Suprapubic skin (tissue), 4 donors: ENCODE results near the gene SLC37A4. TPM values are rescaled to one million over a fixed set of nuclear protein-coding genes. Genes with fewer than 3 reads are reported as not detected.
"Not testable (repeated sequence)": the region's sequence is repeated elsewhere in the genome, so short reads cannot be mapped to it uniquely, and the experiment has no call there.

ENCODE experiments used
- DNase-seq, 2 donors: peaks; one replicate each; pipeline ENCODE4 v3.0.0-alpha.2; 2019; ENCODE audit warnings: low spot score in 2 of 2
- H3K27ac ChIP-seq: fragments of 200-600 bp; sonication (generic); one replicate; pipeline ENCODE4 v1.5.1; 2019
- H3K27me3 ChIP-seq: fragments of 200-600 bp; sonication (generic); one replicate; pipeline ENCODE4 v1.5.1; 2019
- H3K36me3 ChIP-seq: fragments of 200-600 bp; sonication (generic); one replicate; pipeline ENCODE4 v1.5.1; 2019
- H3K4me1 ChIP-seq: fragments of 200-600 bp; sonication (generic); one replicate; pipeline ENCODE4 v1.5.1; 2019
- H3K4me3 ChIP-seq: fragments of 200-600 bp; sonication (generic); one replicate; pipeline ENCODE4 v1.5.1; 2019; ENCODE audit warnings: mild to moderate bottlenecking
- H3K9me3 ChIP-seq: fragments of 200-600 bp; sonication (generic); one replicate; pipeline ENCODE4 v1.5.1; 2019
- EP300 ChIP-seq: sonication (generic); formaldehyde crosslinking; IDR thresholded peaks from one replicate; pipeline ENCODE4 v1.6.1; 2017; ENCODE audit warnings: antibody characterized with exemption
- POLR2A ChIP-seq, 2 donors: fragments of 450-650 bp; IDR thresholded peaks; one replicate each; pipeline ENCODE4 v1.6.1; 2017; ENCODE audit warnings: antibody characterized with exemption in 2 of 2, mild to moderate bottlenecking in 2 of 2, moderate library complexity in 2 of 2
- POLR2AphosphoS5 ChIP-seq, 3 donors: sonication (generic); formaldehyde crosslinking; IDR thresholded peaks; one replicate each; pipeline ENCODE4 v1.6.1; 2017; ENCODE audit warnings: antibody characterized with exemption in 3 of 3
- WGBS: methylation state at CpG from one replicate; pipeline ENCODE4 v1.1.5; 2018; 5-methylcytosine and 5-hydroxymethylcytosine counted together
- total RNA-seq, 4 donors: library from RNA; depleted of rRNA; stranded (reverse); fragments of >200 nt; gene quantifications; one replicate each; pipeline ENCODE4 v1.1.0, GENCODE V29; 2016
- TF ChIP-seq, protein P1 (sequence below), 2 donors: fragments of 200-600 bp in 1 of 2; fragments of 450-650 bp in 1 of 2; sonication (generic) in 1 of 2; IDR thresholded peaks; one replicate each; pipeline ENCODE4 v1.5.1; 2016 to 2019; ENCODE audit warnings: antibody characterized with exemption in 2 of 2, mild to moderate bottlenecking in 1 of 2, moderate library complexity in 1 of 2

The SLC37A4 gene
- total RNA-seq, 4 donors from 2014 or later = 17.8 to 24.5 (median 20.5) TPM

DNA sequence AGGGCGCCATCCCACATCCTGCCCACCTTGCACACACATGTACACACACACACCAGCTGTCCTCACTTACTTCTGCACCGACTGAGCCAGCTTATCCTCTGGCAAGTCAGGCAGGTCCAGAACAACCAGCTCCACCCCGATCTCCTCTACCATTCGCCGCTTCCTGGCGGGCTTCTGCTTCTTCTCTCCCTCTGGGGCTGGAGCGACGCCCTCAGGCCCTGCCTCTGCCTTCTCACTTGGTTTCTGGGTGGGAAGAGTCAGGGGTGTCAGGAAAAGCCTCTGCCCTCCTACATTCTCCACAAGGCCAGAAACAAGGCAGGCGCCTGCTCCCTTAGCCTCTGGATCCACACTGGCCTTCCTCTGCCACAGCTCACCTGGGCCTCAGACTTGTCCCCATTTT is 18.0 kb upstream of the SLC37A4 start:
- Histone ChIP-seq H3K27ac (no peak overlapping the region), H3K36me3 (peaks cover 88% of the 10 kb centered on the region), H3K4me3 (no peak overlapping the region), H3K4me1 (no peaks in the 10 kb centered on the region), H3K9me3 (no peaks in the 10 kb centered on the region), H3K27me3 (no peaks in the 10 kb centered on the region)
- TF ChIP-seq, protein P1, sequence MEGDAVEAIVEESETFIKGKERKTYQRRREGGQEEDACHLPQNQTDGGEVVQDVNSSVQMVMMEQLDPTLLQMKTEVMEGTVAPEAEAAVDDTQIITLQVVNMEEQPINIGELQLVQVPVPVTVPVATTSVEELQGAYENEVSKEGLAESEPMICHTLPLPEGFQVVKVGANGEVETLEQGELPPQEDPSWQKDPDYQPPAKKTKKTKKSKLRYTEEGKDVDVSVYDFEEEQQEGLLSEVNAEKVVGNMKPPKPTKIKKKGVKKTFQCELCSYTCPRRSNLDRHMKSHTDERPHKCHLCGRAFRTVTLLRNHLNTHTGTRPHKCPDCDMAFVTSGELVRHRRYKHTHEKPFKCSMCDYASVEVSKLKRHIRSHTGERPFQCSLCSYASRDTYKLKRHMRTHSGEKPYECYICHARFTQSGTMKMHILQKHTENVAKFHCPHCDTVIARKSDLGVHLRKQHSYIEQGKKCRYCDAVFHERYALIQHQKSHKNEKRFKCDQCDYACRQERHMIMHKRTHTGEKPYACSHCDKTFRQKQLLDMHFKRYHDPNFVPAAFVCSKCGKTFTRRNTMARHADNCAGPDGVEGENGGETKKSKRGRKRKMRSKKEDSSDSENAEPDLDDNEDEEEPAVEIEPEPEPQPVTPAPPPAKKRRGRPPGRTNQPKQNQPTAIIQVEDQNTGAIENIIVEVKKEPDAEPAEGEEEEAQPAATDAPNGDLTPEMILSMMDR (IDR thresholded peaks at IDR 0.05) = no peak
- TF ChIP-seq POLR2AphosphoS5 (IDR thresholded peaks at IDR 0.05) (no peak), EP300 (no peak), POLR2A (IDR thresholded peaks at IDR 0.05) (no peak)
- no peak for DNase-seq
- WGBS = 77% methylated on average over 9 of the region's 9 CpGs

DNA sequence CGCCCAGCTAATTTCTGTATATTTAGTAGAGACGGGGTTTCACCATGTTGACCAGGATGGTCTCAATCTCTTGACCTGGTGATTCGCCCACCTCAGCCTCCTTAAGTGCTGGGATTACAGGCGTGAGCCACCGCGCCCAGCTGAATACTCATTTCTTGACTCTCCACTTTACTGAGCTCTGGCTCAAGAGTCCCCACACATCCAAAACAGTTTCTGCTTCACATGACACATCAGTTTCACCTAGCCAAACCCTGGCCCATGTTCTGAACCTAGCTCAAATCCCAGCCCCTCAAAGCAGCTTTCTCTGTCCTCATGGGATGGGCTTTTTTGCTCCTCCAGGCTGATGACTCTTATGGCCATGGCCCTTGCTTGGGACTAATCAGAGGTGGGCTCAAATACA is 16.5 kb upstream of the SLC37A4 start:
- peaks cover 74% of the 10 kb centered on the region for H3K36me3 ChIP-seq
- H3K4me3 ChIP-seq = no peak overlapping the region
- H3K4me1 ChIP-seq = no peaks in the 10 kb centered on the region
- 89% methylated on average over 6 of the region's 6 CpGs for WGBS
- H3K9me3 ChIP-seq = no peaks in the 10 kb centered on the region
- no peak for DNase-seq
- H3K27ac ChIP-seq = no peak overlapping the region
- TF ChIP-seq EP300 (no peak), POLR2A (IDR thresholded peaks at IDR 0.05) (no peak), POLR2AphosphoS5 (IDR thresholded peaks at IDR 0.05) (no peak)
- TF ChIP-seq, protein P1 (IDR thresholded peaks at IDR 0.05) = no peak
- H3K27me3 ChIP-seq = no peaks in the 10 kb centered on the region

DNA sequence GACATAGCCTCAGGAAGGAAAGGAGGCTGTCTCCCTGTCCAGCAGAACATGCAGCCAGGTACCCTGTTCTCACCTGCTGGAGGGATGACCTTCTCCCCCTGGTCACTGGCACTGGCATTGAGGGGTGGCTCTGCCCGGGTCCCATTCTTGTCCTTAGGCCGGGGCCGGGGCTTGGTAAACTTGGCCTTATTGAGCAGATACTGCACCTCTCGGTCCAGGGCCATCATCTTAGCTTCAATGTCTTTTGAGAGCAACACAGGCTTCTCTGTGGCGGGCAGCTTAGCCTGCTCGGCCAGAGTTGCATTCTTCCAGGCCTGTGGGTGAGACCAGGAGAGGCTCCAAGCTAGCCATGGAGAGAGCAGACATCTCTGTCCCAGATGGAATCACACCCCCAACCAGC is 15.8 kb upstream of the SLC37A4 start:
- no peak for DNase-seq
- WGBS = 96% methylated on average over 4 of the region's 6 CpGs
- Histone ChIP-seq H3K4me1 (no peaks in the 10 kb centered on the region), H3K4me3 (no peak overlapping the region), H3K27me3 (no peaks in the 10 kb centered on the region), H3K27ac (no peak overlapping the region), H3K9me3 (no peaks in the 10 kb centered on the region), H3K36me3 (peaks cover 67% of the 10 kb centered on the region)
- TF ChIP-seq EP300 (no peak), POLR2AphosphoS5 (IDR thresholded peaks at IDR 0.05) (no peak), POLR2A (IDR thresholded peaks at IDR 0.05) (no peak)
- TF ChIP-seq, protein P1 (IDR thresholded peaks at IDR 0.05) = no peak

DNA sequence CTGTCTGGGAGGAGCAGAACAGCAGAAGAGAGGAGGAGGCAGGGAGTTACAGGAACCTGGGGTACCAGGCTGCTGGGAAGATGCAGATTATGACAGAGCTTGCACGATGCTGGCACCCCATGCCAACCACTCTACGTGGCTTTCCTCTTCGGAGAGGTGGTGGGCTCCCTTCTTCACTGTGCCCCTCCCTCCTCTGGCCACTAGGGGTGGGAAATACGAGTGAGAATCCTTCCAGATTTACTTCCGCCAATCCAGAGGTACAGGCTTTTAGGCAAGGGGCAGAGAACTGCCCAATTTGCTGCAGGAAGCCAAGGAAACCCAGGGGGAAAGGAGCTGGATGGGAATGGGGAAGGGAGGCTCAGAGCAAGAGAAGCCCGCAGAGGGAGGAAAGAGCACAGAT is 14.0 kb upstream of the SLC37A4 start:
- H3K27me3 ChIP-seq = no peaks in the 10 kb centered on the region
- H3K9me3 ChIP-seq = no peaks in the 10 kb centered on the region
- WGBS = 71% methylated on average over 6 of the region's 6 CpGs
- no peak for DNase-seq
- peaks cover 51% of the 10 kb centered on the region for H3K36me3 ChIP-seq
- no peak overlapping the region for H3K4me3 ChIP-seq
- no peaks in the 10 kb centered on the region for H3K4me1 ChIP-seq
- no peak for TF ChIP-seq EP300
- H3K27ac ChIP-seq = no peak overlapping the region

- H3K27ac ChIP-seq = no peak overlapping the region
- no peaks in the 10 kb centered on the region for H3K27me3 ChIP-seq
- H3K9me3 ChIP-seq = no peaks in the 10 kb centered on the region
- no peaks in the 10 kb centered on the region for H3K4me1 ChIP-seq
- H3K4me3 ChIP-seq = no peak overlapping the region
- TF ChIP-seq POLR2AphosphoS5 (IDR thresholded peaks at IDR 0.05) = no peak
- TF ChIP-seq, protein P1 (IDR thresholded peaks at IDR 0.05) = no peak
- no peak for TF ChIP-seq POLR2A (IDR thresholded peaks at IDR 0.05)
- peaks cover 34% of the 10 kb centered on the region for H3K36me3 ChIP-seq
- WGBS = 93% methylated on average over 9 of the region's 9 CpGs
- DNase-seq = no peak
These were observed 12.2 kb upstream of the SLC37A4 start for GRCh38 chr11:119042927-119043326.

GRCh38 chr11:119041821-119042514 is 11.3 kb upstream of the SLC37A4 start:
- Histone ChIP-seq H3K36me3 (peaks cover 24% of the 10 kb centered on the region), H3K4me3 (no peak overlapping the region), H3K27me3 (no peaks in the 10 kb centered on the region), H3K4me1 (no peaks in the 10 kb centered on the region), H3K27ac (no peak overlapping the region), H3K9me3 (no peaks in the 10 kb centered on the region)
- no peak for TF ChIP-seq POLR2AphosphoS5 (IDR thresholded peaks at IDR 0.05)
- no peak for DNase-seq
- 90% methylated on average over 4 of the region's 4 CpGs for WGBS

- DNase-seq, H3K9me3 ChIP-seq, H3K4me1 ChIP-seq, H3K4me3 ChIP-seq, H3K27me3 ChIP-seq, H3K36me3 ChIP-seq, H3K27ac ChIP-seq: not testable (repeated sequence)
- 45% methylated on average over 11 of the region's 11 CpGs for WGBS
These were observed 8.8 kb upstream of the SLC37A4 start for GRCh38 chr11:119039471-119039870.
